ENCODE measurements around the gene TSHZ2.

GRCh38 chr20:53342429-53342828, 370.3 kb downstream of the TSHZ2 start:
- TF ChIP-seq POLR2A (IDR thresholded peaks at IDR 0.05; ENCODE audit: low read depth, low read length) (no peak), POLR2AphosphoS5 (IDR thresholded peaks at IDR 0.05; ENCODE audit: low read depth, low read length) (no peak)

All from GM12892 (cell line).